Panc1 (cell line): ENCODE results near the gene PRKAG2.
"Not testable (repeated sequence)": the region's sequence is repeated elsewhere in the genome, so short reads cannot be mapped to it uniquely, and the experiment has no call there.

Experiments used
- CTCF ChIP-seq: fragments of 450-650 bp; IDR thresholded peaks from 2 replicates; pipeline ENCODE4 v1.5.1; 2017; ENCODE audit warnings: mild to moderate bottlenecking
- POLR2AphosphoS5 ChIP-seq: IDR thresholded peaks from 2 replicates; pipeline ENCODE4 v1.6.1; 2012; ENCODE audit warnings: mild to moderate bottlenecking, low read depth, low read length, moderate library complexity

GRCh38 chr7:151826316-151826715, 50.6 kb downstream of the PRKAG2 start:
- TF ChIP-seq CTCF, POLR2AphosphoS5: not testable (repeated sequence)
